Calu3 (cell line): ENCODE results near the gene ENPP5. TPM values are rescaled to one million over a fixed set of nuclear protein-coding genes. Genes with fewer than 3 reads are reported as not detected.
"Not testable (repeated sequence)": the region's sequence is repeated elsewhere in the genome, so short reads cannot be mapped to it uniquely, and the experiment has no call there.

Experiments
- BruUV-seq: library from RNA; stranded (reverse); fragments of 400-500 nt; replicated peaks from 2 replicates; lab custom pipeline; 2021; lab: Mats Ljungman, UMichigan
- CTCF ChIA-PET: fragments of 300-600 bp; sonication (Branson Sonifier 250); formaldehyde crosslinking; loops from one replicate; lab custom pipeline; 2022; ENCODE audit warnings: antibody characterized with exemption; lab: Charles Lee
- DNase-seq: peaks from one replicate; pipeline ENCODE4 v3.0.0; 2022
- H3K27ac Mint-ChIP-seq: one replicate; pipeline ENCODE4 v1.8.0; 2022; ENCODE audit warnings: mixed read lengths; ENCODE audit not compliant: unreplicated experiment
- H3K27me3 Mint-ChIP-seq: one replicate; pipeline ENCODE4 v1.8.0; 2022; ENCODE audit warnings: mixed read lengths; ENCODE audit not compliant: unreplicated experiment
- H3K36me3 Mint-ChIP-seq: one replicate; pipeline ENCODE4 v1.8.0; 2022; ENCODE audit warnings: mild to moderate bottlenecking, moderate library complexity, mixed read lengths; ENCODE audit not compliant: insufficient read depth, unreplicated experiment
- H3K4me1 Mint-ChIP-seq: one replicate; pipeline ENCODE4 v1.8.0; 2022; ENCODE audit warnings: mild to moderate bottlenecking, low read depth, mixed read lengths; ENCODE audit not compliant: unreplicated experiment
- H3K4me3 Mint-ChIP-seq: one replicate; pipeline ENCODE4 v1.8.0; 2022; ENCODE audit warnings: mild to moderate bottlenecking, low read depth, moderate library complexity, mixed read lengths; ENCODE audit not compliant: unreplicated experiment
- H3K9me3 Mint-ChIP-seq: one replicate; pipeline ENCODE4 v1.8.0; 2022; ENCODE audit warnings: low read depth, mixed read lengths; ENCODE audit not compliant: unreplicated experiment
- CTCF ChIP-seq: fragments of 200-600 bp; IDR thresholded peaks from one replicate; pipeline ENCODE4 v1.8.0; 2022; ENCODE audit warnings: antibody characterized with exemption; ENCODE audit not compliant: unreplicated experiment
- intact Hi-C: fragments of 100-400 bp; cut with micrococcal nuclease; formaldehyde crosslinking; loops from one replicate; pipeline ENCODE4 v1.10.0; 2022; ENCODE audit not compliant: unreplicated experiment
- total RNA-seq: library from RNA; stranded (reverse); gene quantifications from 2 replicates; pipeline ENCODE4 v1.2.3, GENCODE V29; 2022

The ENPP5 gene
- total RNA-seq, 1 experiment from 2014 or later: 17.3 TPM

GRCh38 chr6:46172176-46172575 is 1.4 kb upstream of the ENPP5 start:
- no peak for TF ChIP-seq CTCF
- intact Hi-C loops: no loop called here
- Mint-ChIP-seq H3K4me3 (no peak overlapping the region), H3K36me3 (peaks cover 18% of the 10 kb centered on the region), H3K27me3 (peaks cover 8% of the 10 kb centered on the region), H3K27ac (no peak overlapping the region), H3K4me1 (no peaks in the 10 kb centered on the region), H3K9me3 (no peaks in the 10 kb centered on the region)
- CTCF ChIA-PET: no interaction called here
- no peak for DNase-seq
- BruUV-seq: no TSS peak

- DNase-seq: no peak
- Mint-ChIP-seq H3K36me3 (no peaks in the 10 kb centered on the region), H3K4me1 (no peaks in the 10 kb centered on the region), H3K9me3 (no peaks in the 10 kb centered on the region), H3K27ac (no peak overlapping the region), H3K27me3 (no peaks in the 10 kb centered on the region), H3K4me3 (no peak overlapping the region)
- TF ChIP-seq CTCF: no peak
- CTCF ChIA-PET: no interaction called here
- no TSS peak for BruUV-seq
- intact Hi-C loops: no loop called here
Observed at GRCh38 chr6:46160102-46160501, 10.7 kb downstream of the ENPP5 start.

- CTCF ChIA-PET: no interaction called here
- Mint-ChIP-seq H3K4me1 (no peaks in the 10 kb centered on the region), H3K4me3 (no peak overlapping the region), H3K27me3 (no peaks in the 10 kb centered on the region), H3K27ac (no peak overlapping the region), H3K36me3 (no peaks in the 10 kb centered on the region), H3K9me3 (no peaks in the 10 kb centered on the region)
- no peak for DNase-seq
- no TSS peak for BruUV-seq
- intact Hi-C loops: no loop called here
- TF ChIP-seq CTCF: no peak
Observed at GRCh38 chr6:46159229-46159628, 11.6 kb downstream of the ENPP5 start.

- intact Hi-C loops: no loop called here
- no peaks in the 10 kb centered on the region for H3K9me3 Mint-ChIP-seq
- CTCF ChIA-PET: no interaction called here
- H3K4me3 Mint-ChIP-seq: no peak overlapping the region
- H3K27ac Mint-ChIP-seq: no peak overlapping the region
- no peak for TF ChIP-seq CTCF
- DNase-seq: no peak
- H3K27me3 Mint-ChIP-seq: no peaks in the 10 kb centered on the region
- no peaks in the 10 kb centered on the region for H3K36me3 Mint-ChIP-seq
- H3K4me1 Mint-ChIP-seq: no peaks in the 10 kb centered on the region
- no TSS peak for BruUV-seq
Observed at GRCh38 chr6:46156701-46157100, 14.1 kb downstream of the ENPP5 start.

GRCh38 chr6:46149066-46149465 is 21.7 kb downstream of the ENPP5 start:
- H3K27me3 Mint-ChIP-seq, BruUV-seq, CTCF ChIA-PET, H3K4me1 Mint-ChIP-seq, H3K27ac Mint-ChIP-seq, intact Hi-C loops, DNase-seq, H3K4me3 Mint-ChIP-seq, H3K9me3 Mint-ChIP-seq, H3K36me3 Mint-ChIP-seq: not testable (repeated sequence)
